ENCODE results near the gene PINK1.

DNA sequence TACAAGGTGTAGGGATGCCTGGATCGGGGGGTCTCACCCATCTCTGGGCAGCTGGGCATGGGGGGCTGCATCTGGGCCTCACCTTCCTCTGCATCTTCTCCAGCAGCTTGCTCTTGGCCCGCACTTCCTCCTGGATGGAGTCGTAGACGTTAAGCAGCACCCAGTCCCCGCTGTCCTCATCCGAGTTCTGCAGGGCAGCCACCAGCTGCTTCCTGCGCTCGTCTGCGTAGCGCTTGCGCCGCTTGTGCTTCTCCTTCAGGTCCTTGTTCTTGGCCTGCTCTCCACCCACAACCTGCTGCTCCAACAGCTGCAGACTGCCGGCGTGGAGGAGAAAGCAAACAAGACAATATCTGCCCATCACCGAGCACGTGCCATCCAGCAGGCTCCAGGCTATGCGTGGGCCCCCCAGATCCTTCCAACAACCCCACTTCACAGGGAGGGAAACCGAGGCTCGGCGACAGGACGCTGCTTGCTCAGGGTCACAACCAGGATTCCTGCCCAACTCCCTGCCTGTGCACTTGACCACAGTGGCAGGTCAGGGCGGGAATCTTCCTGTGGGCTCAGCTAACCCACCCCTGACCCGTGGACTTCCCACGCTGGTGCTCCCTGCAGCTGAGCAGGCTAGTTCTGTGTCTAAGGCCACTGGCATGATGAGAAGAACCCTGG is 49.4 kb downstream of the PINK1 start:
- TF ChIP-seq CTCF (IDR thresholded peaks at IDR 0.05; ENCODE audit: low read depth, low read length, poor library complexity, severe bottlenecking) (no peak), EZH2phosphoT487 (IDR thresholded peaks at IDR 0.05; ENCODE audit: borderline replicate concordance, low read length) (no peak)

Data from DOHH2 (cell line).